ENCODE results near the gene PRKCE. TPM values are rescaled to one million over a fixed set of nuclear protein-coding genes. Genes with fewer than 3 reads are reported as not detected.

Gene PRKCE
- total and polyA plus RNA-seq, 2 donors (not counting 1 experiment from before 2014, with no cell fraction given), result 14.1 to 19.0 TPM

- Histone ChIP-seq H3K9ac (ENCODE audit: insufficient read depth, low read length) (no peak overlapping the region), H3K79me2 (ENCODE audit: control insufficient read depth, insufficient read depth, low read length) (no peaks in the 10 kb centered on the region), H3K9me3 (ENCODE audit: control insufficient read depth, insufficient read depth, low read depth, low read length) (no peaks in the 10 kb centered on the region), H4K20me1 (ENCODE audit: control insufficient read depth, extremely low read depth, insufficient read depth, low read length) (no peaks in the 10 kb centered on the region), H3K27me3 (ENCODE audit: control insufficient read depth, insufficient read depth, low read length) (no peaks in the 10 kb centered on the region), H3K27ac (ENCODE audit: insufficient read depth, low read length) (peak overlapping the region; percentile 72), H3K36me3 (ENCODE audit: control insufficient read depth, insufficient read depth, low read length) (no peaks in the 10 kb centered on the region), H2AFZ (ENCODE audit: low read length) (no peak overlapping the region), H3K4me2 (ENCODE audit: extremely low read depth, insufficient read depth, low read length) (peak overlapping the region; percentile 9), H3K4me1 (ENCODE audit: control insufficient read depth, extremely low read depth, insufficient read depth, low read length) (peaks cover 7% of the 10 kb centered on the region), H3K4me3 (replicated peaks in 1 of 4; ENCODE audit: control extremely low read depth in 1 of 4, insufficient read depth in 1 of 4, low read depth in 3 of 4, low read length in 4 of 4) (no peak overlapping the region)
- peak; percentile 87 to 89 for DNase-seq (ENCODE audit: low read depth in 2 of 2)
- no peak for TF ChIP-seq CTCF (conservative IDR thresholded peaks at IDR 0.05 in 1 of 2, IDR thresholded peaks at IDR 0.05 in 1 of 2; ENCODE audit: low read depth in 1 of 2, low read length in 2 of 2)
- no peak for TF ChIP-seq EZH2 (IDR thresholded peaks at IDR 0.05; ENCODE audit: low read length, missing control alignments)
Measured at GRCh38 chr2:46098621-46099062, 447.2 kb downstream of the PRKCE start.

- H3K27me3 ChIP-seq (ENCODE audit: control insufficient read depth, insufficient read depth, low read length), result no peaks in the 10 kb centered on the region
- H3K4me3 ChIP-seq (replicated peaks in 1 of 4; ENCODE audit: control extremely low read depth in 1 of 4, insufficient read depth in 1 of 4, low read depth in 3 of 4, low read length in 4 of 4), result no peak overlapping the region
- H3K4me2 ChIP-seq (ENCODE audit: extremely low read depth, insufficient read depth, low read length), result no peak overlapping the region
- no peak overlapping the region for H2AFZ ChIP-seq (ENCODE audit: low read length)
- DNase-seq (ENCODE audit: low read depth in 2 of 2), result peak in 1 of 2 donors; percentile 64
- H3K4me1 ChIP-seq (ENCODE audit: control insufficient read depth, extremely low read depth, insufficient read depth, low read length), result peaks cover 7% of the 10 kb centered on the region
- H3K79me2 ChIP-seq (ENCODE audit: control insufficient read depth, insufficient read depth, low read length), result no peaks in the 10 kb centered on the region
- TF ChIP-seq EZH2 (IDR thresholded peaks at IDR 0.05; ENCODE audit: low read length, missing control alignments), result no peak
- no peak for TF ChIP-seq CTCF (conservative IDR thresholded peaks at IDR 0.05 in 1 of 2, IDR thresholded peaks at IDR 0.05 in 1 of 2; ENCODE audit: low read depth in 1 of 2, low read length in 2 of 2)
- H3K9ac ChIP-seq (ENCODE audit: insufficient read depth, low read length), result no peak overlapping the region
- no peak overlapping the region for H3K27ac ChIP-seq (ENCODE audit: insufficient read depth, low read length)
- H3K36me3 ChIP-seq (ENCODE audit: control insufficient read depth, insufficient read depth, low read length), result no peaks in the 10 kb centered on the region
- no peaks in the 10 kb centered on the region for H4K20me1 ChIP-seq (ENCODE audit: control insufficient read depth, extremely low read depth, insufficient read depth, low read length)
- H3K9me3 ChIP-seq (ENCODE audit: control insufficient read depth, insufficient read depth, low read depth, low read length), result no peaks in the 10 kb centered on the region
Measured at GRCh38 chr2:46101557-46102220, 450.2 kb downstream of the PRKCE start.

DNA sequence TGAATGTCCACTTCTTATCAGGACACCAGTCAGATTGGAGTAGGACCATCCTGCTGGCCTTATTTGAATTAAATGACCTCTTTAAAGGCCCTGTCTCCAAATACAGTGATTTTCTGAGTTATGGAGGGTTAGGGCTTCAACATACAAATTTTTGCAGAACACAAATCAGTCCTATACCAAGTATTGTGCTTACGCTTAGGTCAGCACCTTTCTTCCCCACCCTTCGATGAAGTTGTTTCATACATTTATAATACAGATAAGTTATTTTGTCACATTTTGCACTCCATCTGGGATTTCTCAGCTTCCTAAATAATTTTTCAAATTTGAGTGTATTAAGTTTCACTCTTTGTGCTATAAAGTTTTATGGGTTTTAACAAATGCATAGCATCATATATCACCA is 455.2 kb downstream of the PRKCE start:
- Histone ChIP-seq H2AFZ (ENCODE audit: low read length) (no peak overlapping the region), H3K27ac (ENCODE audit: insufficient read depth, low read length) (no peak overlapping the region), H3K4me1 (ENCODE audit: control insufficient read depth, extremely low read depth, insufficient read depth, low read length) (no peaks in the 10 kb centered on the region), H3K4me3 (replicated peaks in 1 of 4; ENCODE audit: control extremely low read depth in 1 of 4, insufficient read depth in 1 of 4, low read depth in 3 of 4, low read length in 4 of 4) (no peak overlapping the region), H3K36me3 (ENCODE audit: control insufficient read depth, insufficient read depth, low read length) (no peaks in the 10 kb centered on the region), H4K20me1 (ENCODE audit: control insufficient read depth, extremely low read depth, insufficient read depth, low read length) (no peaks in the 10 kb centered on the region), H3K79me2 (ENCODE audit: control insufficient read depth, insufficient read depth, low read length) (no peaks in the 10 kb centered on the region), H3K9ac (ENCODE audit: insufficient read depth, low read length) (no peak overlapping the region), H3K4me2 (ENCODE audit: extremely low read depth, insufficient read depth, low read length) (no peak overlapping the region), H3K9me3 (ENCODE audit: control insufficient read depth, insufficient read depth, low read depth, low read length) (no peaks in the 10 kb centered on the region), H3K27me3 (ENCODE audit: control insufficient read depth, insufficient read depth, low read length) (no peaks in the 10 kb centered on the region)
- no peak for DNase-seq (ENCODE audit: low read depth in 2 of 2)
- TF ChIP-seq EZH2 (IDR thresholded peaks at IDR 0.05; ENCODE audit: low read length, missing control alignments), result no peak
- no peak for TF ChIP-seq CTCF (conservative IDR thresholded peaks at IDR 0.05 in 1 of 2, IDR thresholded peaks at IDR 0.05 in 1 of 2; ENCODE audit: low read depth in 1 of 2, low read length in 2 of 2)

All from fibroblast of lung (primary cell).